Neural cell (in vitro differentiated cells): ENCODE measurements around the gene CPPED1. TPM values are rescaled to one million over a fixed set of nuclear protein-coding genes. Genes with fewer than 3 reads are reported as not detected.

Experiments
- H2AFZ ChIP-seq: fragments of 200-600, 300-800 bp; sonication (generic), shearing (Covaris generic); 2 replicates; pipeline ENCODE4 v1.6.0; 2014; ENCODE audit warnings: low read depth, mild to moderate bottlenecking, antibody characterized with exemption, low read length, moderate library complexity
- H3F3A ChIP-seq: fragments of 200-600 bp; shearing (Covaris generic); 2 replicates; pipeline ENCODE4 v1.6.1; 2016; ENCODE audit warnings: mild to moderate bottlenecking, moderate library complexity, mixed read lengths, antibody characterized with exemption, low read length; ENCODE audit not compliant: insufficient read depth, poor library complexity, severe bottlenecking
- H3K27ac ChIP-seq: fragments of 200-600, 300-800 bp; sonication (generic), shearing (Covaris generic); 2 replicates; pipeline ENCODE4 v1.5.1; 2014; ENCODE audit warnings: mild to moderate bottlenecking, low read length, moderate library complexity
- H3K27me3 ChIP-seq: fragments of 300-800, 200-600 bp; sonication (generic), shearing (Covaris generic); 2 replicates; pipeline ENCODE4 v1.6.0; 2014; ENCODE audit warnings: mild to moderate bottlenecking, low read depth, low read length, moderate library complexity; ENCODE audit not compliant: insufficient read depth
- H3K36me3 ChIP-seq: fragments of 300-800, 200-600 bp; sonication (generic), shearing (Covaris generic); 2 replicates; pipeline ENCODE4 v1.5.1; 2014; ENCODE audit warnings: mild to moderate bottlenecking, antibody characterized with exemption, low read length, moderate library complexity; ENCODE audit not compliant: insufficient read depth
- H3K4me2 ChIP-seq: fragments of 300-800, 200-600 bp; sonication (generic), shearing (Covaris generic); 2 replicates; pipeline ENCODE4 v1.6.0; 2014; ENCODE audit warnings: mild to moderate bottlenecking, low read length
- H3K4me3 ChIP-seq: fragments of 300-800, 200-600 bp; sonication (generic), shearing (Covaris generic); 2 replicates; pipeline ENCODE4 v1.5.1; 2014; ENCODE audit warnings: mild to moderate bottlenecking, low read length, moderate library complexity
- H3K79me2 ChIP-seq: fragments of 200-600 bp; shearing (Covaris generic); replicated peaks from 2 replicates; pipeline ENCODE4 v1.6.0; 2014; ENCODE audit warnings: mild to moderate bottlenecking, low read length, moderate library complexity; ENCODE audit not compliant: insufficient read depth
- H3K9ac ChIP-seq: fragments of 300-800, 200-600 bp; sonication (generic), shearing (Covaris generic); 2 replicates; pipeline ENCODE4 v1.6.1; 2016; ENCODE audit warnings: mild to moderate bottlenecking, low read length, mixed read lengths
- H3K9me2 ChIP-seq: fragments of 200-600 bp; shearing (Covaris generic); 2 replicates; pipeline ENCODE4 v1.6.1; 2016; ENCODE audit warnings: mild to moderate bottlenecking, low read length, mixed read lengths; ENCODE audit not compliant: insufficient read depth
- H3K9me3 ChIP-seq: fragments of 200-600, 300-800 bp; sonication (generic), shearing (Covaris generic); 2 replicates; pipeline ENCODE4 v1.6.1; 2016; ENCODE audit warnings: mild to moderate bottlenecking, mixed run types, low read length, moderate library complexity, mixed read lengths
- H4K20me1 ChIP-seq: fragments of 200-600 bp; shearing (Covaris generic); 2 replicates; pipeline ENCODE4 v1.6.1; 2016; ENCODE audit warnings: mild to moderate bottlenecking, mixed run types; ENCODE audit not compliant: insufficient read depth
- CTCF ChIP-seq: fragments of 450-650 bp; IDR thresholded peaks from 2 replicates; pipeline ENCODE4 v1.5.1; 2014; ENCODE audit warnings: antibody characterized with exemption, mild to moderate bottlenecking, moderate library complexity; ENCODE audit not compliant: poor library complexity, severe bottlenecking
- EP300 ChIP-seq: fragments of 450-650 bp; conservative IDR thresholded peaks from 2 replicates; pipeline ENCODE4 v1.6.1; 2014; ENCODE audit warnings: antibody characterized with exemption, mild to moderate bottlenecking, moderate library complexity; ENCODE audit not compliant: poor library complexity, severe bottlenecking
- MXI1 ChIP-seq: fragments of 450-650 bp; conservative IDR thresholded peaks from 2 replicates; pipeline ENCODE4 v1.6.1; 2014; ENCODE audit warnings: antibody characterized with exemption, mild to moderate bottlenecking; ENCODE audit not compliant: poor library complexity, severe bottlenecking
- POLR2AphosphoS5 ChIP-seq: IDR thresholded peaks from 2 replicates; pipeline ENCODE4 v1.6.1; 2012
- RAD21 ChIP-seq: fragments of 450-650 bp; conservative IDR thresholded peaks from 2 replicates; pipeline ENCODE4 v1.6.1; 2014; ENCODE audit warnings: antibody characterized with exemption, mild to moderate bottlenecking, moderate library complexity
- SMC3 ChIP-seq: fragments of 450-650 bp; conservative IDR thresholded peaks from 2 replicates; pipeline ENCODE4 v1.6.1; 2014; ENCODE audit warnings: antibody characterized with exemption, mild to moderate bottlenecking, moderate library complexity; ENCODE audit not compliant: poor library complexity
- TAF1 ChIP-seq: IDR thresholded peaks from 2 replicates; pipeline ENCODE4 v1.6.1; 2012; ENCODE audit warnings: low read depth
- polyA plus RNA-seq: library from polyadenylated mRNA; depleted of rRNA; stranded (reverse); fragments of >200 nt; gene quantifications from 2 replicates; pipeline ENCODE4 v1.2.3, GENCODE V29; 2014
- TF ChIP-seq, protein P1 (sequence below): IDR thresholded peaks from 2 replicates; pipeline ENCODE4 v1.6.1; 2012; ENCODE audit warnings: borderline replicate concordance

CPPED1 gene
- polyA plus RNA-seq, 1 donor from 2014 or later = 2.5 TPM

DNA sequence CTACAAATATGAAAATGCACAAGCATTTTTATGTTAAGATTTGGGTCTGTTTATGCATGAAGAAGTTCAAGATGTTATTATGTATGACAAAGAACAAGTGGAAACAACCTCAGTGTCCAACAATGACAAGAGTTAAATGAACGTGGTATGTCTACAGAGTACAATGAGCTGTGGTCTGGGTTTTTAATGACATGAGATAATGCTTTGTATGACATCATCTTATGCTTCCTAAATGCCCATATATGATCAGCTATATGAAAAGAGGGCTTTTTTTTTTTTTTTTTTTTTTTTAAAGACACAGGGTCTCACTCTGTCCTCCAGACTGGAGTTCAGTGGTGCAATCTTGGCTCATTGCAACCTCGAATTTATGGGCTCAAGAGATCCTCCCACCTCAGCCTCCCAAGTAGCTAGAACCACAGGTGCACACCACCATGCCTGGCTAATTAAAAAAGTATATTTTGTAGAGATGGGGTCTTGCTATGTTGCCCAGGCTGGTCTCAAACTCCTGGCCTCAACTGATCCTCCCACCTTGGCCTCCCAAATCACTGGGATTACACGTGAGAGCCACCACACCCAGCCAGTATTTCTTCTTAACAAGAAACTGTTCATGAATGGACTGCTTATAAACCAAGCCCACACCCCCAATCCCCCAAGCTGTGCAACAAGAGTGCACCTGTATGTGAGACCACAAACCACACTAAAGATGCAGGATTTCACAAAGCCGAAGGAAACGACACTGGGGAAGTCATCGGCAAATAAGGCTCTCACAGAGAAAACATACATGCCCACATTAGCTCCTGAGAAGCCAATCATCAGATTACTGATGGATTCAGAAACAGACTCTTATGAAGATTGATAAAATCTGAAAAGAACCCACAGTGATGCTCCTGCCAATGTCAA, 114.5 kb downstream of the CPPED1 start:
- H2AFZ ChIP-seq = no peak overlapping the region
- H3K36me3 ChIP-seq = no peaks in the 10 kb centered on the region
- H3K9me2 ChIP-seq = no peaks in the 10 kb centered on the region
- H4K20me1 ChIP-seq = no peaks in the 10 kb centered on the region
- TF ChIP-seq MXI1 (no peak), EP300 (peak; percentile 53)
- H3K4me2 ChIP-seq = no peak overlapping the region
- H3K79me2 ChIP-seq = no peaks in the 10 kb centered on the region
- H3K9me3 ChIP-seq = peaks cover 2% of the 10 kb centered on the region
- H3K4me3 ChIP-seq = no peak overlapping the region
- no peak overlapping the region for H3K9ac ChIP-seq
- no peaks in the 10 kb centered on the region for H3F3A ChIP-seq
- H3K27ac ChIP-seq = no peak overlapping the region
- no peaks in the 10 kb centered on the region for H3K27me3 ChIP-seq

DNA sequence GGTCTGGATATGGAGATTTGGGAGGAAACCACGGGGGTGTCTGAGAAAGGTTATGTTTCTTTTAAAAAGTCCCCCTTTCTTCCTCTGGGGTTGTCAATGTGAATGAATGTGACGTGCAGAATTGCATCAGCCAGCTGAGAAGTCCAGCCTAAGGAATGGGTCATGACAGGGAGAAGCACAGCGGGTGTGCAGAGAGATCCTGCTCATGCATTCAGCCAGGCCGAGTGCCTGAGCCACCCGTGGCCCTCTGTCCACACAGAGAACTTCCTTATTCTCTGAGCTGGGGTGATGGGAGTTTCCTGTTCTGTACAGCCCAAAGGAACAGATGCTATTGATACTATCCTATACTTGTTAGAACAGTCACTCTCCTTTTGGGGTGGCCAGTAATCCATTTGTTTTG, 117.9 kb downstream of the CPPED1 start:
- H3K27ac ChIP-seq = no peak overlapping the region

GRCh38 chr16:12682432-12683165, 121.1 kb downstream of the CPPED1 start:
- no peaks in the 10 kb centered on the region for H3K27me3 ChIP-seq
- no peak overlapping the region for H3K27ac ChIP-seq
- H3K9me2 ChIP-seq = no peaks in the 10 kb centered on the region
- no peak overlapping the region for H3K4me2 ChIP-seq
- H3K79me2 ChIP-seq = no peaks in the 10 kb centered on the region
- H3F3A ChIP-seq = no peaks in the 10 kb centered on the region
- TF ChIP-seq TAF1 = no peak
- TF ChIP-seq MXI1 = no peak
- TF ChIP-seq CTCF = no peak
- no peak for TF ChIP-seq SMC3
- TF ChIP-seq, protein P1, sequence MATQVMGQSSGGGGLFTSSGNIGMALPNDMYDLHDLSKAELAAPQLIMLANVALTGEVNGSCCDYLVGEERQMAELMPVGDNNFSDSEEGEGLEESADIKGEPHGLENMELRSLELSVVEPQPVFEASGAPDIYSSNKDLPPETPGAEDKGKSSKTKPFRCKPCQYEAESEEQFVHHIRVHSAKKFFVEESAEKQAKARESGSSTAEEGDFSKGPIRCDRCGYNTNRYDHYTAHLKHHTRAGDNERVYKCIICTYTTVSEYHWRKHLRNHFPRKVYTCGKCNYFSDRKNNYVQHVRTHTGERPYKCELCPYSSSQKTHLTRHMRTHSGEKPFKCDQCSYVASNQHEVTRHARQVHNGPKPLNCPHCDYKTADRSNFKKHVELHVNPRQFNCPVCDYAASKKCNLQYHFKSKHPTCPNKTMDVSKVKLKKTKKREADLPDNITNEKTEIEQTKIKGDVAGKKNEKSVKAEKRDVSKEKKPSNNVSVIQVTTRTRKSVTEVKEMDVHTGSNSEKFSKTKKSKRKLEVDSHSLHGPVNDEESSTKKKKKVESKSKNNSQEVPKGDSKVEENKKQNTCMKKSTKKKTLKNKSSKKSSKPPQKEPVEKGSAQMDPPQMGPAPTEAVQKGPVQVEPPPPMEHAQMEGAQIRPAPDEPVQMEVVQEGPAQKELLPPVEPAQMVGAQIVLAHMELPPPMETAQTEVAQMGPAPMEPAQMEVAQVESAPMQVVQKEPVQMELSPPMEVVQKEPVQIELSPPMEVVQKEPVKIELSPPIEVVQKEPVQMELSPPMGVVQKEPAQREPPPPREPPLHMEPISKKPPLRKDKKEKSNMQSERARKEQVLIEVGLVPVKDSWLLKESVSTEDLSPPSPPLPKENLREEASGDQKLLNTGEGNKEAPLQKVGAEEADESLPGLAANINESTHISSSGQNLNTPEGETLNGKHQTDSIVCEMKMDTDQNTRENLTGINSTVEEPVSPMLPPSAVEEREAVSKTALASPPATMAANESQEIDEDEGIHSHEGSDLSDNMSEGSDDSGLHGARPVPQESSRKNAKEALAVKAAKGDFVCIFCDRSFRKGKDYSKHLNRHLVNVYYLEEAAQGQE = no peak
- no peak for TF ChIP-seq EP300
- no peak for TF ChIP-seq POLR2AphosphoS5
- TF ChIP-seq RAD21 = no peak
- H3K4me3 ChIP-seq = no peak overlapping the region
- H4K20me1 ChIP-seq = no peaks in the 10 kb centered on the region
- no peak overlapping the region for H2AFZ ChIP-seq
- H3K9ac ChIP-seq = no peak overlapping the region
- no peaks in the 10 kb centered on the region for H3K9me3 ChIP-seq
- H3K36me3 ChIP-seq = no peaks in the 10 kb centered on the region

More for the DNA sequence above, 117.9 kb downstream of the CPPED1 start:
- H3K4me3 ChIP-seq = no peak overlapping the region
- H2AFZ ChIP-seq = no peak overlapping the region
- H3K9me3 ChIP-seq = peaks cover 2% of the 10 kb centered on the region
- H3K79me2 ChIP-seq = no peaks in the 10 kb centered on the region
- H3K9ac ChIP-seq = no peak overlapping the region
- TF ChIP-seq CTCF = no peak
- no peaks in the 10 kb centered on the region for H3K27me3 ChIP-seq
- H3F3A ChIP-seq = no peaks in the 10 kb centered on the region
- no peaks in the 10 kb centered on the region for H3K9me2 ChIP-seq
- no peaks in the 10 kb centered on the region for H4K20me1 ChIP-seq
- H3K4me2 ChIP-seq = no peak overlapping the region
- H3K36me3 ChIP-seq = no peaks in the 10 kb centered on the region
